GM18867 (cell line): ENCODE results near the gene SNIP1.
"Not testable (repeated sequence)": the region's sequence is repeated elsewhere in the genome, so short reads cannot be mapped to it uniquely, and the experiment has no call there.

Experiments used
- ATAC-seq: cut with Tn5 transposase; IDR thresholded peaks from one replicate; pipeline ENCODE4 v1.9.1; 2021; ENCODE audit warnings: mild to moderate bottlenecking, moderate library complexity; ENCODE audit not compliant: unreplicated experiment

Gene SNIP1

GRCh38 chr1:37553927-37554808, at the start of gene SNIP1:
Gene SNIP1, minus strand, starts transcription at chr1:37554293. Its CDS starts 64 bp downstream, at chr1:37554229.
- peak; percentile 77 for ATAC-seq

- ATAC-seq, result no peak
Observed at GRCh38 chr1:37602750-37603694, 48.9 kb upstream of the SNIP1 start.

- no peak for ATAC-seq
Observed at GRCh38 chr1:37601441-37601840, 47.3 kb upstream of the SNIP1 start.

GRCh38 chr1:37599940-37600339, 45.8 kb upstream of the SNIP1 start:
- no peak for ATAC-seq

GRCh38 chr1:37596182-37596667, 42.1 kb upstream of the SNIP1 start:
- peak; percentile 7 for ATAC-seq

GRCh38 chr1:37595440-37596181, 41.5 kb upstream of the SNIP1 start, which contains the start of gene GNL2:
Gene GNL2, minus strand, starts transcription at chr1:37595937. Its CDS starts 115 bp downstream, at chr1:37595822.
- peak; percentile 94 for ATAC-seq

- ATAC-seq, result no peak
Observed at GRCh38 chr1:37593726-37594125, 39.6 kb upstream of the SNIP1 start.

GRCh38 chr1:37588939-37589338, 34.8 kb upstream of the SNIP1 start:
- no peak for ATAC-seq

GRCh38 chr1:37584544-37584943, 30.5 kb upstream of the SNIP1 start:
- not testable (repeated sequence) for ATAC-seq

GRCh38 chr1:37575692-37576091, 21.6 kb upstream of the SNIP1 start:
- no peak for ATAC-seq

- no peak for ATAC-seq
Observed at GRCh38 chr1:37574834-37575480, 20.9 kb upstream of the SNIP1 start.

GRCh38 chr1:37570528-37571334, 16.6 kb upstream of the SNIP1 start:
- ATAC-seq, result no peak

- no peak for ATAC-seq
Observed at GRCh38 chr1:37567023-37567422, 12.9 kb upstream of the SNIP1 start.

GRCh38 chr1:37564892-37565291, 10.8 kb upstream of the SNIP1 start:
- ATAC-seq, result no peak

- no peak for ATAC-seq
Observed at GRCh38 chr1:37562984-37563383, 8.9 kb upstream of the SNIP1 start.

GRCh38 chr1:37561133-37562132, 7.3 kb upstream of the SNIP1 start:
- no peak for ATAC-seq

- no peak for ATAC-seq
Observed at GRCh38 chr1:37560401-37561132, 6.5 kb upstream of the SNIP1 start.
